Epithelial cell of proximal tubule (primary cell): ENCODE measurements around the gene SLC4A9. TPM values are rescaled to one million over a fixed set of nuclear protein-coding genes. Genes with fewer than 3 reads are reported as not detected.

Source experiments
- DNase-seq: peaks from one replicate; pipeline ENCODE4 v3.0.0-alpha.2; 2011; ENCODE audit warnings: low read depth
- H3K4me3 ChIP-seq: 2 replicates; pipeline ENCODE4 v1.5.1; 2011; ENCODE audit warnings: low read depth, mild to moderate bottlenecking, low read length
- CTCF ChIP-seq: conservative IDR thresholded peaks from 2 replicates; pipeline ENCODE4 v1.5.1; 2012; ENCODE audit warnings: low read depth, mild to moderate bottlenecking, low read length
- total RNA-seq: library from RNA; depleted of rRNA; stranded (reverse); fragments of >200 nt; gene quantifications from 2 replicates; pipeline ENCODE4 v1.2.3, GENCODE V29; 2015

The SLC4A9 gene
- total RNA-seq, 1 donor from 2014 or later: not detected

- TF ChIP-seq CTCF: no peak
- no peak overlapping the region for H3K4me3 ChIP-seq
- no peak for DNase-seq
Observed at GRCh38 chr5:140381972-140382371, 22.0 kb downstream of the SLC4A9 start.

- no peak for TF ChIP-seq CTCF
- H3K4me3 ChIP-seq: no peak overlapping the region
- no peak for DNase-seq
Observed at GRCh38 chr5:140382866-140383265, 22.9 kb downstream of the SLC4A9 start.

- TF ChIP-seq CTCF: no peak
- no peak overlapping the region for H3K4me3 ChIP-seq
- no peak for DNase-seq
Observed at GRCh38 chr5:140383300-140383699, 23.3 kb downstream of the SLC4A9 start.

- H3K4me3 ChIP-seq: no peak overlapping the region
- no peak for TF ChIP-seq CTCF
- no peak for DNase-seq
Observed at GRCh38 chr5:140388052-140388451, 28.1 kb downstream of the SLC4A9 start.

GRCh38 chr5:140391312-140391711 lies 31.3 kb downstream of the SLC4A9 start:
- no peak for DNase-seq
- TF ChIP-seq CTCF: no peak
- H3K4me3 ChIP-seq: no peak overlapping the region

GRCh38 chr5:140391732-140392131 lies 31.7 kb downstream of the SLC4A9 start:
- DNase-seq: no peak
- no peak for TF ChIP-seq CTCF
- H3K4me3 ChIP-seq: no peak overlapping the region

GRCh38 chr5:140393738-140394137 lies 33.7 kb downstream of the SLC4A9 start:
- no peak overlapping the region for H3K4me3 ChIP-seq
- TF ChIP-seq CTCF: no peak
- no peak for DNase-seq
